Activated gamma-delta T cell treated with anti-CD3 and anti-CD28 coated beads, Interleukin-2, amount 50 U/mL, for 16 hours (primary cell): ENCODE measurements around the gene PLD4.
"Not testable (repeated sequence)": the region's sequence is repeated elsewhere in the genome, so short reads cannot be mapped to it uniquely, and the experiment has no call there.

Source experiments
- DNase-seq: peaks from one replicate; pipeline ENCODE4 v3.0.0-alpha.2; 2020; ENCODE audit warnings: low read depth

PLD4 gene

GRCh38 chr14:104885973-104886689 is 38.5 kb upstream of the PLD4 start:
- no peak for DNase-seq

GRCh38 chr14:104886690-104887622 is 37.7 kb upstream of the PLD4 start:
- DNase-seq = no peak

GRCh38 chr14:104887623-104888488 is 36.8 kb upstream of the PLD4 start:
- no peak for DNase-seq

- DNase-seq = no peak
Measured at GRCh38 chr14:104888489-104889374, 35.9 kb upstream of the PLD4 start.

GRCh38 chr14:104889375-104889757 is 35.3 kb upstream of the PLD4 start:
- DNase-seq = no peak

- DNase-seq = not testable (repeated sequence)
Measured at GRCh38 chr14:104890292-104890691, 34.4 kb upstream of the PLD4 start.

- DNase-seq = no peak
Measured at GRCh38 chr14:104891121-104891551, 33.5 kb upstream of the PLD4 start.

- DNase-seq = no peak
Measured at GRCh38 chr14:104891664-104892530, 32.8 kb upstream of the PLD4 start.

- no peak for DNase-seq
Measured at GRCh38 chr14:104892531-104893434, 31.9 kb upstream of the PLD4 start.

GRCh38 chr14:104893435-104894207 is 31.1 kb upstream of the PLD4 start:
- DNase-seq = no peak

GRCh38 chr14:104894331-104895206 is 30.1 kb upstream of the PLD4 start:
- no peak for DNase-seq

GRCh38 chr14:104895207-104895785 is 29.4 kb upstream of the PLD4 start:
- no peak for DNase-seq

GRCh38 chr14:104895786-104896661 is 28.7 kb upstream of the PLD4 start:
- no peak for DNase-seq

GRCh38 chr14:104897330-104898194 is 27.1 kb upstream of the PLD4 start:
- no peak for DNase-seq

GRCh38 chr14:104898195-104898558 is 26.5 kb upstream of the PLD4 start:
- no peak for DNase-seq
